Measurements from ENCODE around the gene PDIA6.
"Not testable (repeated sequence)": the region's sequence is repeated elsewhere in the genome, so short reads cannot be mapped to it uniquely, and the experiment has no call there.

Gene PDIA6

GRCh38 chr2:10832203-10832936, 19.8 kb upstream of the PDIA6 start:
- DNase-seq = peak; percentile 84

GRCh38 chr2:10831400-10831985, 18.9 kb upstream of the PDIA6 start:
- no peak for DNase-seq

GRCh38 chr2:10830641-10831399, 18.2 kb upstream of the PDIA6 start:
- DNase-seq = no peak

- no peak for DNase-seq
Measured at GRCh38 chr2:10830203-10830602, 17.6 kb upstream of the PDIA6 start.

GRCh38 chr2:10829299-10829698, 16.7 kb upstream of the PDIA6 start:
- DNase-seq = no peak

GRCh38 chr2:10828346-10828745, 15.8 kb upstream of the PDIA6 start:
- no peak for DNase-seq

- no peak for DNase-seq
Measured at GRCh38 chr2:10826625-10827024, 14.0 kb upstream of the PDIA6 start.

- no peak for DNase-seq
Measured at GRCh38 chr2:10826026-10826425, 13.4 kb upstream of the PDIA6 start.

- DNase-seq = no peak
Measured at GRCh38 chr2:10824191-10824590, 11.6 kb upstream of the PDIA6 start.

- no peak for DNase-seq
Measured at GRCh38 chr2:10820978-10821695, 8.6 kb upstream of the PDIA6 start.

- DNase-seq = no peak
Measured at GRCh38 chr2:10820562-10820961, 8.0 kb upstream of the PDIA6 start.

GRCh38 chr2:10819714-10820314, 7.2 kb upstream of the PDIA6 start:
- no peak for DNase-seq

GRCh38 chr2:10818984-10819383, 6.4 kb upstream of the PDIA6 start:
- no peak for DNase-seq

- DNase-seq = not testable (repeated sequence)
Measured at GRCh38 chr2:10818305-10818704, 5.7 kb upstream of the PDIA6 start.

- DNase-seq = no peak
Measured at GRCh38 chr2:10817413-10817812, 4.8 kb upstream of the PDIA6 start.

- no peak for DNase-seq
Measured at GRCh38 chr2:10814571-10815331, 2.2 kb upstream of the PDIA6 start.

- no peak for DNase-seq
Measured at GRCh38 chr2:10814142-10814541, 1.6 kb upstream of the PDIA6 start.

GRCh38 chr2:10813163-10814138, 866 bp upstream of the PDIA6 start:
- not testable (repeated sequence) for DNase-seq

- no peak for DNase-seq
Measured at GRCh38 chr2:10811517-10811916, 1.1 kb downstream of the PDIA6 start.

GRCh38 chr2:10810202-10811161, 2.1 kb downstream of the PDIA6 start:
- no peak for DNase-seq
